ENCODE data around the gene SPTLC1. TPM values are rescaled to one million over a fixed set of nuclear protein-coding genes. Genes with fewer than 3 reads are reported as not detected.
"Not testable (repeated sequence)": the region's sequence is repeated elsewhere in the genome, so short reads cannot be mapped to it uniquely, and the experiment has no call there.

The SPTLC1 gene
- total RNA-seq, 2 experiments from 2014 or later, result 51.2 to 59.2 TPM

DNA sequence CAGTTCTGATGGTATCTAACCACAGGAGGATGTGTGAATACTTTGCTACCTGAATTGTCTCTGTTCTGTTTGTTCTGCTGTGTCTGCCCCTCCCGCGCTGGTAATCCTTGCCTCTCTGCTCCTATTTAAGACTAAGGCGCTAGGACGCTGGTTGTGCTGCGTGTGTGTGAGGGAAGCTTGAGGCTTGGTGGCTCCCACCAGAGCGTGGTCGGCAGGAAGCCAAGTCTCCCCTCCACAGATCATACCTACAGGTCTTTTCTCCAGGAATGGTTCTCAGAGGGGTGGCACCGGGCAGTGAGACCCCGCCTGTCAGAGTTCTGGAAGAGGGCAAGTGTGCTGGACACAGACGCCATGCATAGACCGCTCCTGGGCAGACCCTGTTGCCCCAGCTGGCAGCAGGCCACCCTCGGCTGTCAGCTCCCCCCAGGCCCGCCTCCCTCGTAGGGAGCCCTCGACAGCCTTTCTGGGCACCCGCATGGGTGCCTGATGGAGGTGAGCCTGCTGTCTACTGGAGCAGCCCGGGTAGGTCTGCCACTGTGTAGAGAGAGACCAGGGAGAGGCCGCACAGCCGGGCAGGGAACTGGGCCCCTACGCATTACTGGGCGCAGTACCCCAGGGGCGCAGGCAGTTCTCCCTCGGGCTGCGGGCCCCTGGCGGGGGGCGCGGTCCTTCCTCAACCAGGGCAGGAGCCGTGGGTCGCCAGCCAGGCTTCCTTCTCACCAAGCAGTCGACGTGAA lies 111.7 kb downstream of the SPTLC1 start:
- peaks cover 18% of the 10 kb centered on the region for H3K27me3 Mint-ChIP-seq
- H3K4me1 Mint-ChIP-seq, result no peaks in the 10 kb centered on the region
- ChIA-PET POLR2A (interaction anchor here (0.6 kb wide), 1 partner anchor 1834 kb away, joined by 3 read pairs; no protein-coding TSS in a partner anchor), CTCF (no interaction called here)
- no peak overlapping the region for H3K27ac Mint-ChIP-seq
- no peak overlapping the region for H3K4me3 Mint-ChIP-seq
- no peak for DNase-seq
- no peaks in the 10 kb centered on the region for H3K36me3 Mint-ChIP-seq (ENCODE audit: low read depth)
- no peaks in the 10 kb centered on the region for H3K9me3 Mint-ChIP-seq

GRCh38 chr9:92001948-92002347 lies 113.3 kb downstream of the SPTLC1 start:
- H3K27me3 Mint-ChIP-seq, result peaks cover 19% of the 10 kb centered on the region
- H3K9me3 Mint-ChIP-seq; CTCF ChIA-PET; H3K36me3 Mint-ChIP-seq (ENCODE audit: low read depth); DNase-seq; H3K4me3 Mint-ChIP-seq; H3K27ac Mint-ChIP-seq; H3K4me1 Mint-ChIP-seq; POLR2A ChIA-PET: not testable (repeated sequence)

DNA sequence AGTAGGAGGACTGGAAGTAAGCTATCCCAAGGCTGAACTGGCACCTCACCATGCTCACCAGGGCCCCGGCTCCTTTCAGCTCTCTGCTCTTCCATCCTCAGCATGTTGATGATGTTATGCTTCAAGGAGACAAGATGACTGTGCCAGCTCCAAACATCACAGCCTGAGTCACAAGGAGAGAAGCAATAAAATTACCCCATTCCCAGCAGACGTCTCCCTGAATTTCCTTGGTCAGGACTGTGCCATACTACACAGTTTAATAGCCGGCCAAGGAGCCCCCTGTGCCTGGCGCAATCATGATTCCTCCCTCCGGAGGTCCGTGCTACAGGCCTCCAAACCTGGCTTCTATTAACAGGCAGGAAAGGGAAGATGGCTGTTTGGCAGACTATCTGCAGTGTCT lies 114.0 kb downstream of the SPTLC1 start:
- Mint-ChIP-seq H3K4me3 (no peak overlapping the region), H3K27ac (no peak overlapping the region), H3K4me1 (no peaks in the 10 kb centered on the region), H3K27me3 (peaks cover 19% of the 10 kb centered on the region), H3K36me3 (ENCODE audit: low read depth) (no peaks in the 10 kb centered on the region), H3K9me3 (no peaks in the 10 kb centered on the region)
- POLR2A ChIA-PET, result no interaction called here
- CTCF ChIA-PET, result interaction anchor here (0.6 to 1.2 kb wide), 2 partner anchors 47 to 110 kb away, joined by 3 read pairs; no protein-coding TSS in a partner anchor
- DNase-seq, result no peak

DNA sequence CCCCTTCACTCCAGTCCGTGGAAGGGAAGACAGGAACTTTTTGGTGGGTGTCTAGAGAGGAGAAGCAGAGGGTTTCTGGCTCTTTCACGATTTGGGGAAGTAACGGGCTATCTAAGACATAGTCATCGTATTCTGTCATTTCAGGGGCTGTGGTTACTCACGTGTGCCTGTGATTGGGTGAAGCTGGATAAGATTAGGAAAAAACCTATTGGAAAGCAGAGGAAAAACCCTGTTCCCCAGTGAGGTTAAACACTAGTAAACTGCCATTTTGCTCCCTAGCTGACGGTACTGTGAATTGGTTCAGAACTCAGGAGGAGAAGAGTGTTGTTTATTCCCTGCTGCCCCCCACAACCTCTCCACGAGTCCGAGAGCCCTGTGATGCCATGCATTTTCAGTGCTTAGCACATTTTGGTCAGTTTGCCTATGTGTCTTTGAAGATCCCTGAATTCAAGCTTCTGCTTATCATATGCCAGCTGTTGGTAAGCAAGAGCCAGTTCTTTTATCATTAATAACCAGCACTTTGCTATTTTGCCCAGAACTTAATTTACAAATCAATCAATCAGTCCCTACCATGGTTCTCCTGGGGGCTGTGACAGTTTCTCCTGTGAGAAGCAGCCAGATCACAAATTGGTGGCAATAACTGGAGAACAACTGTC lies 120.1 kb downstream of the SPTLC1 start:
- no peak for DNase-seq
- Mint-ChIP-seq H3K4me1 (no peaks in the 10 kb centered on the region), H3K27me3 (peaks cover 32% of the 10 kb centered on the region), H3K36me3 (ENCODE audit: low read depth) (no peaks in the 10 kb centered on the region), H3K27ac (no peak overlapping the region), H3K4me3 (no peak overlapping the region), H3K9me3 (no peaks in the 10 kb centered on the region)
- CTCF ChIA-PET, result no interaction called here
- POLR2A ChIA-PET, result no interaction called here

- H3K27ac Mint-ChIP-seq, result no peak overlapping the region
- peaks cover 30% of the 10 kb centered on the region for H3K27me3 Mint-ChIP-seq
- POLR2A ChIA-PET, result no interaction called here
- DNase-seq, result no peak
- H3K4me1 Mint-ChIP-seq, result no peaks in the 10 kb centered on the region
- CTCF ChIA-PET, result no interaction called here
- H3K4me3 Mint-ChIP-seq, result no peak overlapping the region
- H3K9me3 Mint-ChIP-seq, result no peaks in the 10 kb centered on the region
- no peaks in the 10 kb centered on the region for H3K36me3 Mint-ChIP-seq (ENCODE audit: low read depth)
Observed at GRCh38 chr9:91994422-91994821, 120.8 kb downstream of the SPTLC1 start.

DNA sequence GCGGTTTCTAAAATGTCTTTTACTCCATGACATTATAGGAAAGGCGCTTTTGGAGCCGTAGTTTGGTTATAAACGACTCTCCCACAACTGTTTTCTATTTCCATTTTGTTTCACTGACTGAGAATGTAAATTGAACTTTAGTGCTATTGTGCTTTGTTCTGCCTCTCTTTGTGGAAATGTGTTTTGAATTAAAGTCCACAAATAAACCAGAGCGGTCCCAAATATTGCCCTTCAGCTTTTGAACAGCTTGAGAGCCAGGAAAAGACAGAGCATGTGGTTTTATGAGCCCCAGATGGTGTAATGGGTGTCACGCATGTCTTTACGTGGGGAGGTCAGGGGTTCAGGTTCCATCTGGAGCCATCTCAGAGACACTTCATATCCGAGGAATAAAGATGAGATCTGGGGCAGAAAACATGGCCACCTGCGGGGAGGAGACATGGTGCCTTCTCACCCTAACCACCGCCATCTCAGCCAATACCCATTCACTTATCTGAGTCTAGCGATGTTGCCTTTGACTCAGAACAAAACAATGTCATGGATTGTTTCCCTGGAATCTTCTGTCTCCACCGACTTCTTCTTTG lies 122.7 kb downstream of the SPTLC1 start:
- H3K36me3 Mint-ChIP-seq (ENCODE audit: low read depth), result no peaks in the 10 kb centered on the region
- no peak overlapping the region for H3K4me3 Mint-ChIP-seq
- no peaks in the 10 kb centered on the region for H3K4me1 Mint-ChIP-seq
- DNase-seq, result no peak
- ChIA-PET POLR2A (no interaction called here), CTCF (no interaction called here)
- no peaks in the 10 kb centered on the region for H3K9me3 Mint-ChIP-seq
- peaks cover 22% of the 10 kb centered on the region for H3K27me3 Mint-ChIP-seq
- no peak overlapping the region for H3K27ac Mint-ChIP-seq

GRCh38 chr9:91991721-91992341 lies 123.4 kb downstream of the SPTLC1 start:
- CTCF ChIA-PET, result no interaction called here
- Mint-ChIP-seq H3K4me1 (no peaks in the 10 kb centered on the region), H3K9me3 (no peaks in the 10 kb centered on the region), H3K27me3 (peaks cover 22% of the 10 kb centered on the region), H3K27ac (no peak overlapping the region), H3K36me3 (ENCODE audit: low read depth) (no peaks in the 10 kb centered on the region), H3K4me3 (no peak overlapping the region)
- no peak for DNase-seq
- POLR2A ChIA-PET, result no interaction called here

DNA sequence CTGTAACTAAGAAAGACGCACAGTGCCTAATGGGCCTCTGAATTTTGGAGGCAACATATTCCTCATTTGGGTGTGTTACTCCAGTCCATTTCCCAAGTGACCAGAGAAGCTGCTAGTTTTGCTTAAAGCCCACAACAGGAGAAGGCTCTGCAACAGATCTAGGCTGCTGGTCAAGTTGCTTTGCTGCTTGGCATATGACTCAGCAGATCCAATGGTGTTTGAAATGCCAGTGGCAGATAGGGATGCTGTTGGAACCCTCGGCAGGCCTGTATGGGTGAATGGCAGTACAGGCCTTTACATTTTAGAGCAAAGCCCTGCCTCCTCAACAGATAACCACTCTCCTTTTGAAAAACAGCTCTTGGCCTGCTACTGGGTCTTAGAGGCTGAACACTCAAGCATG lies 129.0 kb downstream of the SPTLC1 start:
- CTCF ChIA-PET, result no interaction called here

GRCh38 chr9:91985692-91986091 lies 129.5 kb downstream of the SPTLC1 start:
- Mint-ChIP-seq H3K9me3 (no peaks in the 10 kb centered on the region), H3K27me3 (peaks cover 3% of the 10 kb centered on the region), H3K4me3 (no peak overlapping the region), H3K36me3 (ENCODE audit: low read depth) (no peaks in the 10 kb centered on the region), H3K27ac (no peak overlapping the region), H3K4me1 (no peaks in the 10 kb centered on the region)
- ChIA-PET CTCF (no interaction called here), POLR2A (no interaction called here)
- DNase-seq, result no peak

More for the DNA sequence above, 129.0 kb downstream of the SPTLC1 start:
- H3K4me3 Mint-ChIP-seq, result no peak overlapping the region
- H3K27me3 Mint-ChIP-seq, result peaks cover 3% of the 10 kb centered on the region
- POLR2A ChIA-PET, result no interaction called here
- no peaks in the 10 kb centered on the region for H3K36me3 Mint-ChIP-seq (ENCODE audit: low read depth)
- no peaks in the 10 kb centered on the region for H3K4me1 Mint-ChIP-seq
- no peak overlapping the region for H3K27ac Mint-ChIP-seq
- no peak for DNase-seq
- H3K9me3 Mint-ChIP-seq, result no peaks in the 10 kb centered on the region

Other genes starting within 250 kb of the SPTLC1 start
- under 1 TPM; 0.48 to 0.55 TPM for gene ROR2, start 165.2 kb downstream of the SPTLC1 start, total RNA-seq
- 100 to 1,000 TPM; 123 to 128 TPM for gene IARS1, start 178.3 kb upstream of the SPTLC1 start, total RNA-seq
- gene NOL8, start 209.9 kb upstream of the SPTLC1 start, total RNA-seq, result 10 to 100 TPM; 58.0 to 73.0 TPM
- 10 to 100 TPM; 23.3 to 31.6 TPM for gene CENPP, start 210.5 kb upstream of the SPTLC1 start, total RNA-seq

All from activated CD4-positive, alpha-beta T cell treated with anti-CD3 and anti-CD28 coated beads, Interleukin-2, amount 10 ng/mL, durations not matched to agents 7 days and 5 days (primary cell).